GM21717 (cell line): ENCODE results near the gene MARCHF10.

Experiments
- ATAC-seq: cut with Tn5 transposase; IDR thresholded peaks from one replicate; pipeline ENCODE4 v1.9.1; 2021; ENCODE audit warnings: mild to moderate bottlenecking, moderate library complexity; ENCODE audit not compliant: unreplicated experiment

Gene MARCHF10

GRCh38 chr17:62681061-62681938, 126.8 kb downstream of the MARCHF10 start:
- ATAC-seq, result no peak

GRCh38 chr17:62680541-62681052, 127.5 kb downstream of the MARCHF10 start:
- no peak for ATAC-seq

- no peak for ATAC-seq
Observed at GRCh38 chr17:62679866-62680377, 128.2 kb downstream of the MARCHF10 start.

GRCh38 chr17:62678214-62678919, 129.7 kb downstream of the MARCHF10 start:
- ATAC-seq, result no peak

- no peak for ATAC-seq
Observed at GRCh38 chr17:62676952-62677596, 131.0 kb downstream of the MARCHF10 start.

GRCh38 chr17:62676231-62676943, 131.7 kb downstream of the MARCHF10 start:
- ATAC-seq, result no peak

- no peak for ATAC-seq
Observed at GRCh38 chr17:62675701-62676100, 132.4 kb downstream of the MARCHF10 start.

GRCh38 chr17:62675260-62675659, 132.9 kb downstream of the MARCHF10 start:
- ATAC-seq, result no peak

- ATAC-seq, result no peak
Observed at GRCh38 chr17:62674841-62675240, 133.3 kb downstream of the MARCHF10 start.

- no peak for ATAC-seq
Observed at GRCh38 chr17:62674363-62674739, 133.8 kb downstream of the MARCHF10 start.

GRCh38 chr17:62673614-62674362, 134.3 kb downstream of the MARCHF10 start:
- no peak for ATAC-seq

- no peak for ATAC-seq
Observed at GRCh38 chr17:62672957-62673356, 135.2 kb downstream of the MARCHF10 start.

GRCh38 chr17:62671553-62671952, 136.6 kb downstream of the MARCHF10 start:
- no peak for ATAC-seq

GRCh38 chr17:62670202-62670821, 137.8 kb downstream of the MARCHF10 start:
- no peak for ATAC-seq

GRCh38 chr17:62668091-62668804, 139.9 kb downstream of the MARCHF10 start:
- ATAC-seq, result no peak

GRCh38 chr17:62666801-62667591, 141.1 kb downstream of the MARCHF10 start:
- no peak for ATAC-seq

- no peak for ATAC-seq
Observed at GRCh38 chr17:62666061-62666800, 141.9 kb downstream of the MARCHF10 start.
